GM12873 (cell line): ENCODE data around the gene CACNA2D4.

Experiments used
- CTCF ChIP-seq: IDR thresholded peaks from 2 replicates; pipeline ENCODE4 v1.5.1; 2012; ENCODE audit warnings: low read depth, mild to moderate bottlenecking, moderate library complexity, low read length, control low read depth; ENCODE audit not compliant: insufficient read depth; ENCODE audit errors: missing control alignments

CACNA2D4 gene

GRCh38 chr12:1796515-1797010 is 121.9 kb downstream of the CACNA2D4 start:
- TF ChIP-seq CTCF = no peak

GRCh38 chr12:1795785-1796514 is 122.5 kb downstream of the CACNA2D4 start:
- peak; percentile 86 for TF ChIP-seq CTCF

DNA sequence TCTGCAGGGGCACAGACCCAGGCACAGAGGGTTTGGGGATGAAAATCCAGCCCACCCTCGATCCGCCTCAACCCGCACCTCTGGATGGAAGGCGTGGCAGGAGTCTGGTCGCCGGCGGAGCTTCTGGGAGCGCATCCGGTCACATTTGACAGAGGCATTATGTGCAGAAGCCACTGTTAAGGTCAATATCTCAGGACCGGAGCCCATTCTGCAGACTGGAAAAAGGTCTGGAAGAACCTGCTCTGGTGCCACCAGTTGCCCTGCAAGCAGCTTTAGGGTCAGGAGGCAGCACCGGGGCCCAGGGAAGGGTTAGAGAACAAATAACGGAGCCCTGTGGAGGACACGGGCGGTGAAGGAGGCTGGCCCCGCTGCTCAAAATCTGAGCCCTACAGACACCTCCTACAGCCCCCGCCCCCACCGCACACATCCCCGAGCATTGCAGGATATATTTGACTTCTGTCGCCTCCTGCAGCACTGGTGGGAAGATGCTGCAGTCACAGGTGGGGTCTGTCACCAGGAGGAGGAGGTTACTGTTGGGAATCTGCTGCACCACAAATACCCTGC is 123.1 kb downstream of the CACNA2D4 start:
- no peak for TF ChIP-seq CTCF

- no peak for TF ChIP-seq CTCF
Measured at GRCh38 chr12:1794440-1795090, 123.9 kb downstream of the CACNA2D4 start.

DNA sequence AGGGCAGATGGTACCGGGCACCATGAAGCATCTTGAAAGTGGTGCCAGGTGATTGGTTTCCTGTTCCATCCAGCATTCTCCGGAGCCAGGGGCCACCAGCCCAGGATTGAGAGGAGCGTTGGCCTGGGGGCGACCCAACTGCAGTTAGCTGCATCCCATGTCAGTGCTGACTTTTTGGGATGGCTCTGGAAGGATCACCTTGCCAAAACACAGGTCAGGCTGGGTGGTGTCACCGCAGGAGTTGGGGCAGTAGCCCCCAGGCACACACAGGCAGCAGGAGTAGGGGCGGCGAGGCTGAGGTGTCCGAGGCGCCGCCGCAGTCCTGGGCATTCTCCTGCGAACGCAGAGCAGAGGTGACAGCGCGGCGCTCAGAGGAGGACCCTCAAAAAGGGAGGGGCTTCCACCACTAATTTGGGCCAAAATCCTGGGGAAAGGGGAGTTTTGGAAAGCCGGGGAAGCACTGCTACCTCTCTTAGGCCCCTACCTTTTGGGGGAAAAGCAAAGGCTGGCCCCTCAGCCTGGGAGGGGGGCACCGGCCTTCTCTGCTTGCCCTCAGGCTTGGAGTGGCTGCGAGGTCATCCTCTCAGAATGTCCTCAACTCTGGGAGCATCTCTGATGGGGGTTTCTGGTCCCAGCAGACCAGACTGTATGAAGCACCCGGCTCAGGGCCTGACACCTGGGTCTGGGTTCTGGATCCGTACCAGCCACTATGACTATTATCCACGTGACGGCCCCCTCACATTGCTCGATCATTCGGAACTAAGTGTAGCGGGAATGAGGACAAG is 124.8 kb downstream of the CACNA2D4 start:
- no peak for TF ChIP-seq CTCF

DNA sequence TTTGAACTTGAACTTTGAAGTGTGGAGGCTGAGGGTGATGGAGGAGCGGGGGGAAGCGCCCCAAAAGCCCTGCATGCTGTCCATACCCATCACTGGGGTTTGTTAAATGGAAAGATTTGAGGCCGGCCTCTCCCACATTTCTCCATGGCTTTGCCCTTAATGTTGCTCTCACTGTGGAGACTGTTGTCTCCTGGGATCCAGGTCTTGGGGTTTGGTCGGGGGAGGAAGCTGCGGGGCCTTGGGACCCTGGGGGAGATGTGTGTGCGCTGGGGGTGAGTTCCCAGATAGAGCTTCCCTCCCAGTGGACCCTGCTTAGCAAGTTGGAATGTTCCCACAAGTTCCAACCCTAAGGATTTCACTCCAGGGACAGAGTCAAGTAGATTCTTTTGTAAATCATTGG is 126.0 kb downstream of the CACNA2D4 start:
- TF ChIP-seq CTCF = no peak

- peak; percentile 75 for TF ChIP-seq CTCF
Measured at GRCh38 chr12:1791104-1791841, 127.2 kb downstream of the CACNA2D4 start.
